ENCODE results near the gene BTBD6. TPM values are rescaled to one million over a fixed set of nuclear protein-coding genes. Genes with fewer than 3 reads are reported as not detected.

Gene BTBD6
- total RNA-seq, 1 donor from 2014 or later: 51.3 TPM

DNA sequence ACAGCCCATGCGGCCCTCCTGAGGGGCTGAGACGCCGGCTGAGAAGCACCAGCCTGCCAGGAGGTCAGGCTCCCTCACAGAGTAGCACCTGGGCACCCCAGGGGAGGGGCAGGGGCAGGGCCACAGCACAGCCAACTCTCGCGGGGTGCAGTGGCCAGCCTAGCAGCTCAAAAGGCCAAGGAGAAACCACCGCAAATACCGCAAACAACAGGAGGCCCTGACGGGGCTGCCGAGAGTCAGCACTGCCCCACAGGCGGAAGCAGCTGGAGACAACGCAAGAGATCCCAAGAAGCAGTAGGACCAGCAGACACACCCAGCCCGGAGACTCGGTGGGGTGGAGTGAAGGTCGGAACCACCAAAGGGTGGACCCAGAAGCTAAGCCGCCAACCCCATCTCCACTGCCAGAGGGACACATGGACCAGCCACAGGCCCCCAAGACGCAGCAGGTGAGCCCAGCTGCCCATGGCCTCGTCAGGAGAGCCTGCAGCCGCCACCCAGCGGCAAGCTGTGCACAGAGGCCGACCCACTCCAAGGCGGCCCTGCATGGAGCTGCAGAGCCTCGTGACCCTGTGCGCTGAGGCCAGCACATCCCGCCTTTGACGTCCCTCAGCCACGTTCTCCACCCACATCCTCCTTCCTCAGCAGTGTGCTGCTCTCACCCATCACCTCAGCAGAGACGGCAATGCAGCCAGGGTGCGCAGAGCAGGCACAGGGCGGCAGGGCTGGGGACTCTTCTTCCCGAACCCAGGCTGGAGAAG is 31.7 kb upstream of the BTBD6 start:
- Histone ChIP-seq H3K27me3 (no peaks in the 10 kb centered on the region), H3K36me3 (peaks cover 50% of the 10 kb centered on the region), H3K4me3 (no peak overlapping the region), H3K4me1 (no peaks in the 10 kb centered on the region), H3K27ac (no peak overlapping the region), H3K9me3 (no peaks in the 10 kb centered on the region)
- TF ChIP-seq, protein P1, sequence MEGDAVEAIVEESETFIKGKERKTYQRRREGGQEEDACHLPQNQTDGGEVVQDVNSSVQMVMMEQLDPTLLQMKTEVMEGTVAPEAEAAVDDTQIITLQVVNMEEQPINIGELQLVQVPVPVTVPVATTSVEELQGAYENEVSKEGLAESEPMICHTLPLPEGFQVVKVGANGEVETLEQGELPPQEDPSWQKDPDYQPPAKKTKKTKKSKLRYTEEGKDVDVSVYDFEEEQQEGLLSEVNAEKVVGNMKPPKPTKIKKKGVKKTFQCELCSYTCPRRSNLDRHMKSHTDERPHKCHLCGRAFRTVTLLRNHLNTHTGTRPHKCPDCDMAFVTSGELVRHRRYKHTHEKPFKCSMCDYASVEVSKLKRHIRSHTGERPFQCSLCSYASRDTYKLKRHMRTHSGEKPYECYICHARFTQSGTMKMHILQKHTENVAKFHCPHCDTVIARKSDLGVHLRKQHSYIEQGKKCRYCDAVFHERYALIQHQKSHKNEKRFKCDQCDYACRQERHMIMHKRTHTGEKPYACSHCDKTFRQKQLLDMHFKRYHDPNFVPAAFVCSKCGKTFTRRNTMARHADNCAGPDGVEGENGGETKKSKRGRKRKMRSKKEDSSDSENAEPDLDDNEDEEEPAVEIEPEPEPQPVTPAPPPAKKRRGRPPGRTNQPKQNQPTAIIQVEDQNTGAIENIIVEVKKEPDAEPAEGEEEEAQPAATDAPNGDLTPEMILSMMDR (IDR thresholded peaks at IDR 0.05): no peak
- ATAC-seq (no peak), DNase-seq (no peak)
- intact Hi-C loops (cut with DNase I): no loop called here

DNA sequence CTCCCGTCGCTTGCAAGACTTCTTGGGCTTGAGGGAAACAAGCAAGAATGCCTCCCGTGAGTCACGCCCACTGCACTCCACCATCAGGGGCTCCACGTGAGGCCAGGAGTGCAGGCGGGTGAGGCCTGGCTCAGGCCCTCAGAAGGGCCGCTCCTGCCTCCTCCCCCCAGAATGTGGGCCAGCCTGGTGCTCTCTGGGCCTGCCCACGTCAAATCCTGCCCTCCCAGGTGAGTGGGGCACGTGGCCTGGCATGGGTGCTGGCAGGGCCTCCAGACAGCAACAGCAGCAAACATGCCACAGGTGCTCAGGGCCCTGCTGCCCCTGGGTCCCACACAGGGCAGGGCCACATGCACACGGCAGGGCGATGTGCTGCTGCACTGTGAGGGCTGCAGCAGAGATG is 30.6 kb upstream of the BTBD6 start:
- TF ChIP-seq, protein P1 (IDR thresholded peaks at IDR 0.05): no peak
- Histone ChIP-seq H3K27ac (no peak overlapping the region), H3K4me1 (no peaks in the 10 kb centered on the region), H3K36me3 (peaks cover 52% of the 10 kb centered on the region), H3K27me3 (no peaks in the 10 kb centered on the region), H3K4me3 (no peak overlapping the region), H3K9me3 (no peaks in the 10 kb centered on the region)
- ATAC-seq: peak; percentile 91
- intact Hi-C loops (cut with DNase I): no loop called here
- peak; percentile 93 for DNase-seq

DNA sequence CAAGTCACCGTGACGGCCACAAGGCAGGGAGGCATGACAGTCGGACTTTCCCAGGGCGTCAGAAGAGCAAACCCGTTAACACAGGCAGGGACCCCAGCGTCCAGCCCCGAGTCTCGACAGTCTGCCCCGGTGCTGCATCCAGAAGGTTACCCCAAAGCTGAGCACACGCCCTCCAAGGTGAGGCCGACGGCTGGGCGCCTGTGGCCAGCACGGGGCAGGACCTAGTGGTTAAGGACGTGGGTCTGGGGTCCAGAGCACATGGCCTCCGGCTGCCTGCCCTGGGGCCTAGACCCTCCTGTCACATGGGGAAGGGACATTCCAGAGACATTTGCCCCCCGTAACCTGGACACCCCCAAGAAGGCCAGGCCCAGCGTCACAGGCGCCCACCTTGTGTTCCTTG is 29.7 kb upstream of the BTBD6 start:
- Histone ChIP-seq H3K9me3 (no peaks in the 10 kb centered on the region), H3K27me3 (no peaks in the 10 kb centered on the region), H3K4me3 (no peak overlapping the region), H3K27ac (no peak overlapping the region), H3K4me1 (no peaks in the 10 kb centered on the region), H3K36me3 (peaks cover 48% of the 10 kb centered on the region)
- DNase-seq (no peak), ATAC-seq (no peak)
- TF ChIP-seq, protein P1 (IDR thresholded peaks at IDR 0.05): no peak
- intact Hi-C loops (cut with DNase I): no loop called here

DNA sequence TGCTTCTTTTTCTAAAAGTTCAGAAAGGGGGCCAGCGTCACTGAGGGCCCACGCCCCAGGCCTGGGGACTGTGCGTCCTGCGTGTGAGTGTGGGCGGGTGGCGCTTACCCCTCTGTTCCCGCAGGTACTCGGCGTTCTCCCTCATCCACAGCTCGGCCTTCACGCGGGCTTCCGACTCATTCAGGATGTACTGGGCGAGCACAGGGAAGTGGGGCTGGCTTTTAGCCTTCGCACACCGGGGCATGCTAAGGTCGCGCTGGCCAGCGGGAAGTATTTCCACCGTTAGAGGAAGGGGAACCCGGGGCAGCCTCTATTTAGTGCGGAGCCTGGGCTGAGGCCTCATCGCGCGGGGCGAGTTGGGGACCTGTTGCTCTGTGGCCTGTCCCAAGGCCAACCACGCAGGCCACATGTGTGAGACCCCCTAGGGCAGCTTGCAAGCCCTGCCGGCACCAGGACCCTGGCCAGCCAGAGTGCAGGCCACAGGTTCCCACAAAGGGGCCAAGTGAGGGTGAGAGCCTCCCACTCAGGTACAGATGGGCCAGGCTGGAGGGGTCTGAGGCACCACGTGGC is 29.2 kb upstream of the BTBD6 start:
- Histone ChIP-seq H3K4me1 (no peaks in the 10 kb centered on the region), H3K4me3 (no peak overlapping the region), H3K27me3 (no peaks in the 10 kb centered on the region), H3K9me3 (no peaks in the 10 kb centered on the region), H3K36me3 (peaks cover 48% of the 10 kb centered on the region), H3K27ac (no peak overlapping the region)
- TF ChIP-seq, protein P1 (IDR thresholded peaks at IDR 0.05): no peak
- no peak for DNase-seq
- no peak for ATAC-seq
- intact Hi-C loops (cut with DNase I): no loop called here

DNA sequence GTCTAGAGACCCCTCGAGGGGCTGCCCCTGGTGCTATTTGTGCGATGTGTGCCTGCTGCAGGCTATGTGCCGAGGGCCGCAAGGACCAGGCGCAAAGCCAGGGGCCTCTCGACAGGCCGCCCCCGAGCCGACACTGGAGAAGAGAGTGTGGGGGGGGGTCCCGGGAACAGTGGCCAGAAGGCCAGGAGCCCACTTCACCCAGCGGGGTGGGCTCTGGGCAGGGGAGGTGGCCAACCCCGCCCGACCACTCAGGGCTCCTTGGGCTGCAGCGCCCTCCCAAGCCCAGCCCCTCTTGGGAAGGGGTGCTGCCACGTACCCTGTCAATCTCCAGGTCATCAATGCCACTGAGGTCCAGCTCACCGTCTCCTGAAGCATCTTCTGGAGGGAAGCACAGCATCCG is 28.6 kb upstream of the BTBD6 start:
- ATAC-seq (no peak), DNase-seq (no peak)
- Histone ChIP-seq H3K27me3 (no peaks in the 10 kb centered on the region), H3K9me3 (no peaks in the 10 kb centered on the region), H3K36me3 (peaks cover 48% of the 10 kb centered on the region), H3K27ac (no peak overlapping the region), H3K4me1 (no peaks in the 10 kb centered on the region), H3K4me3 (no peak overlapping the region)
- TF ChIP-seq, protein P1 (IDR thresholded peaks at IDR 0.05): no peak
- intact Hi-C loops (cut with DNase I): no loop called here

Measured in upper lobe of right lung (tissue), 1 donor.